ENCODE results near the gene MS4A10.
"Not testable (repeated sequence)": the region's sequence is repeated elsewhere in the genome, so short reads cannot be mapped to it uniquely, and the experiment has no call there.

The MS4A10 gene

GRCh38 chr11:60788401-60789125 is 3.4 kb downstream of the MS4A10 start:
- peak; percentile 55 for DNase-seq

GRCh38 chr11:60790726-60791125 is 5.6 kb downstream of the MS4A10 start:
- DNase-seq = no peak

GRCh38 chr11:60791153-60791933 is 6.2 kb downstream of the MS4A10 start:
- DNase-seq = no peak

- no peak for DNase-seq
These were observed 7.4 kb downstream of the MS4A10 start for GRCh38 chr11:60792521-60792920.

- DNase-seq = no peak
These were observed 10.2 kb downstream of the MS4A10 start for GRCh38 chr11:60795291-60795690.

- no peak for DNase-seq
These were observed 12.9 kb downstream of the MS4A10 start for GRCh38 chr11:60797846-60798630.

GRCh38 chr11:60798631-60799030 is 13.5 kb downstream of the MS4A10 start:
- no peak for DNase-seq

GRCh38 chr11:60801194-60801593 is 16.1 kb downstream of the MS4A10 start:
- DNase-seq = no peak

- no peak for DNase-seq
These were observed 18.3 kb downstream of the MS4A10 start for GRCh38 chr11:60803273-60803936.

GRCh38 chr11:60809249-60809648 is 24.1 kb downstream of the MS4A10 start:
- no peak for DNase-seq

GRCh38 chr11:60809691-60810090 is 24.6 kb downstream of the MS4A10 start:
- DNase-seq = no peak

- DNase-seq = no peak
These were observed 25.0 kb downstream of the MS4A10 start for GRCh38 chr11:60810151-60810550.

- no peak for DNase-seq
These were observed 25.4 kb downstream of the MS4A10 start for GRCh38 chr11:60810569-60810968.

- DNase-seq = peak; percentile 55
These were observed 28.2 kb downstream of the MS4A10 start for GRCh38 chr11:60813324-60813723.

GRCh38 chr11:60814112-60814511 is 29.0 kb downstream of the MS4A10 start:
- no peak for DNase-seq

GRCh38 chr11:60816590-60817157 is 31.5 kb downstream of the MS4A10 start:
- no peak for DNase-seq

GRCh38 chr11:60818057-60818456 is 32.9 kb downstream of the MS4A10 start:
- no peak for DNase-seq

GRCh38 chr11:60821827-60822599 is 36.9 kb downstream of the MS4A10 start:
- DNase-seq = no peak

GRCh38 chr11:60823745-60824306 is 38.7 kb downstream of the MS4A10 start:
- not testable (repeated sequence) for DNase-seq

GRCh38 chr11:60825118-60825517 is 40.0 kb downstream of the MS4A10 start:
- DNase-seq = no peak

GRCh38 chr11:60825790-60826189 is 40.7 kb downstream of the MS4A10 start:
- DNase-seq = no peak

Data from RPMI8226 (cell line).